B cell (primary cell): ENCODE measurements around the gene NSRP1. TPM values are rescaled to one million over a fixed set of nuclear protein-coding genes. Genes with fewer than 3 reads are reported as not detected.

Experiments
- ATAC-seq: fragments of 200-7000 bp; cut with Tn5 transposase; one replicate; pipeline ENCODE4 v1.10.0; 2021; ENCODE audit warnings: low read depth, mild to moderate bottlenecking, moderate number of reproducible peaks, moderate library complexity
- CTCF ChIA-PET: fragments of 350-600 bp; sonication (Branson Sonifier 250); formaldehyde crosslinking; loops from one replicate; lab custom pipeline; 2021; ENCODE audit warnings: antibody characterized with exemption, inconsistent platforms; lab: Charles Lee
- POLR2A ChIA-PET: fragments of 350-600 bp; sonication (Branson Sonifier 250); formaldehyde crosslinking; loops from one replicate; lab custom pipeline; 2021; ENCODE audit warnings: antibody characterized with exemption; lab: Charles Lee
- DNase-seq: peaks from one replicate; pipeline ENCODE4 v3.0.0; 2013
- H2AFZ ChIP-seq: 2 replicates; pipeline ENCODE4 v1.6.1; 2012; ENCODE audit warnings: mild to moderate bottlenecking, low read depth, low read length; ENCODE audit not compliant: insufficient read depth, poor library complexity, severe bottlenecking
- H3K27ac ChIP-seq, 2 donors: 1 replicate in 1 of 2; 2 replicates in 1 of 2; pipeline ENCODE4 v1.5.1; 2012 to 2013; ENCODE audit warnings: low read length in 2 of 2, mild to moderate bottlenecking in 2 of 2, moderate library complexity in 1 of 2
- H3K27me3 ChIP-seq, 4 experiments: fragments of 200-600 bp in 1 of 4; sonication (generic) in 1 of 4; replicated peaks in 1 of 4; 1 replicate in 2 of 4; 2 replicates in 2 of 4; pipeline versions ENCODE4 v1.6.1 to v1.7.0; 2013 to 2016; ENCODE audit warnings: low read length in 3 of 4, mild to moderate bottlenecking in 2 of 4, mixed read lengths in 1 of 4, moderate library complexity in 1 of 4; ENCODE audit not compliant: insufficient read depth in 4 of 4, control insufficient read depth in 3 of 4; ENCODE audit errors: control extremely low read depth in 1 of 4
- H3K36me3 ChIP-seq, 2 experiments: replicated peaks in 1 of 2; 1 replicate in 1 of 2; 2 replicates in 1 of 2; pipeline versions ENCODE4 v1.6.1 to v1.7.1; 2013; ENCODE audit warnings: low read length in 1 of 2; ENCODE audit not compliant: insufficient read depth in 2 of 2, control insufficient read depth in 1 of 2; ENCODE audit errors: control extremely low read depth in 1 of 2, extremely low read depth in 1 of 2
- H3K4me1 ChIP-seq, 2 donors: fragments of 200-600 bp in 1 of 2; sonication (generic) in 1 of 2; 1 replicate in 1 of 2; 2 replicates in 1 of 2; pipeline versions ENCODE4 v1.5.1 to v1.6.1; 2013 to 2017; ENCODE audit warnings: low read length in 2 of 2; ENCODE audit not compliant: control insufficient read depth in 2 of 2, insufficient read depth in 2 of 2
- H3K4me2 ChIP-seq: replicated peaks from 2 replicates; pipeline ENCODE3; 2012; ENCODE audit warnings: mild to moderate bottlenecking, low read depth, low read length; ENCODE audit not compliant: poor library complexity, severe bottlenecking
- H3K4me3 ChIP-seq, 5 experiments: fragments of 200-600 bp in 1 of 5; sonication (generic) in 1 of 5; 1 replicate in 3 of 5; 2 replicates in 2 of 5; pipeline versions ENCODE4 v1.5.1 to v1.7.0; 2011 to 2016; ENCODE audit warnings: low read length in 4 of 5, mild to moderate bottlenecking in 4 of 5, low read depth in 2 of 5, control low read depth in 1 of 5, moderate library complexity in 1 of 5; ENCODE audit not compliant: insufficient read depth in 1 of 5; ENCODE audit errors: control extremely low read depth in 1 of 5, extremely low read depth in 1 of 5
- H3K79me2 ChIP-seq: fragments of 200-600 bp; sonication (generic); one replicate; pipeline ENCODE4 v1.6.0; 2016; ENCODE audit warnings: low read length; ENCODE audit not compliant: control insufficient read depth, insufficient read depth
- H3K9ac ChIP-seq: fragments of 200-600 bp; sonication (generic); 2 replicates; pipeline ENCODE4 v1.6.1; 2017; ENCODE audit warnings: mild to moderate bottlenecking, low read length, moderate library complexity
- H3K9me3 ChIP-seq, 3 donors: one replicate each; pipeline versions ENCODE4 v1.6.1 to v1.7.1; 2013; ENCODE audit warnings: low read length in 2 of 3; ENCODE audit not compliant: control insufficient read depth in 2 of 3, insufficient read depth in 1 of 3; ENCODE audit errors: control extremely low read depth in 1 of 3
- H4K20me1 ChIP-seq: 2 replicates; pipeline ENCODE4 v1.6.0; 2012; ENCODE audit warnings: mild to moderate bottlenecking, low read length; ENCODE audit not compliant: insufficient read depth, control insufficient read depth, poor library complexity, severe bottlenecking
- H3K27ac Mint-ChIP-seq: one replicate; pipeline ENCODE4 v1.8.0; 2021; ENCODE audit warnings: mixed read lengths
- H3K27me3 Mint-ChIP-seq: one replicate; pipeline ENCODE4 v1.8.0; 2021; ENCODE audit warnings: mixed read lengths
- H3K4me1 Mint-ChIP-seq: one replicate; pipeline ENCODE4 v1.8.0; 2021; ENCODE audit warnings: mixed read lengths
- H3K4me3 Mint-ChIP-seq: one replicate; pipeline ENCODE4 v1.8.0; 2021; ENCODE audit warnings: mixed read lengths
- H3K9me3 Mint-ChIP-seq: one replicate; pipeline ENCODE4 v1.8.0; 2022; ENCODE audit warnings: mixed read lengths; ENCODE audit not compliant: insufficient read depth
- CTCF ChIP-seq: fragments of 200-600 bp; IDR thresholded peaks from one replicate; pipeline ENCODE4 v1.8.0; 2022; ENCODE audit warnings: antibody characterized with exemption, mild to moderate bottlenecking
- EZH2 ChIP-seq: IDR thresholded peaks from 2 replicates; pipeline ENCODE4 v1.6.1; 2012; ENCODE audit warnings: borderline replicate concordance, low read depth, mild to moderate bottlenecking, moderate library complexity, low read length; ENCODE audit not compliant: insufficient read depth, poor library complexity, severe bottlenecking
- WGBS: methylation state at CpG from one replicate; pipeline ENCODE4 v1.1.5; 2013; ENCODE audit warnings: missing lambda C conversion rate; ENCODE audit not compliant: insufficient coverage; 5-methylcytosine and 5-hydroxymethylcytosine counted together
- intact Hi-C: fragments of 100-400 bp; cut with micrococcal nuclease; formaldehyde crosslinking; loops from one replicate; pipeline ENCODE4 v1.10.0; 2022
- polyA plus RNA-seq: library from polyadenylated mRNA; depleted of rRNA; stranded (reverse); fragments of >200 nt; gene quantifications from 2 replicates; pipeline ENCODE4 v1.2.3, GENCODE V29; 2012
- total RNA-seq, 2 donors: library from RNA; stranded (reverse); fragments of 120-200 nt in 1 of 2; gene quantifications; 1 replicate in 1 of 2; 2 replicates in 1 of 2; pipeline versions ENCODE4 v1.2.3 to v1.2.4, GENCODE V29; 2013 to 2022

NSRP1 gene
- total and polyA plus RNA-seq, 2 donors (not counting 1 experiment from before 2014, with no cell fraction given) = 11.2 to 46.2 TPM

DNA sequence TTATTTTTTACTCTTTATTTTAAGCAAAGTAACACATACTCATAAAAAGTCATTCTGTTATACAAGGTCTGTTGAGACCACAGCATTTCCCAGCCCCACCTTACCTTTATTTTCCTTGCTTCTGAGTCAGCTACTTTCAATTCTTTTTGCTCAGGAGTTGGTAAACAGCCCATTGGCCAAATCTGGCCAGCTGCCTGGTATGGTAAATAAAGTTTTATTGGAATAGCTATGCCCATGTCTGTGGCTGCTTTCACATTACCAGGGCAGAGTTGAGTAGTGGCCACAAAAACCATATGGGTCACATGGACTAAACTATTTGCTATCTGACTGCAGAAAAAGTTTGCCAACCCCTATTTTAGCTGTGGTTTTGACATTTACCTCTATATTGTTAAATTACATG lies 3.4 kb upstream of the NSRP1 start:
- POLR2A ChIA-PET = no interaction called here
- Mint-ChIP-seq H3K4me3 (no peak overlapping the region), H3K27ac (no peak overlapping the region), H3K9me3 (no peaks in the 10 kb centered on the region), H3K4me1 (peaks cover 19% of the 10 kb centered on the region), H3K27me3 (peaks cover 3% of the 10 kb centered on the region)
- CTCF ChIA-PET = interaction anchor here (0.5 to 9.3 kb wide), 5 partner anchors 9 to 250 kb away, joined by 3 to 82 read pairs (median 3); no protein-coding TSS in a partner anchor
- peaks cover 8 to 10% of the 10 kb centered on the region in 2 donors for H3K4me1 ChIP-seq
- H3K36me3 ChIP-seq = no peaks in the 10 kb centered on the region
- H3K4me3 ChIP-seq = no peak overlapping the region
- ATAC-seq = no peak
- DNase-seq = no peak
- H4K20me1 ChIP-seq = no peaks in the 10 kb centered on the region
- no peak overlapping the region for H3K4me2 ChIP-seq
- H3K9ac ChIP-seq = no peak overlapping the region
- intact Hi-C loops = no loop called here
- H3K27ac ChIP-seq = no peak overlapping the region
- H3K9me3 ChIP-seq = no peaks in the 10 kb centered on the region
- H3K27me3 ChIP-seq = no peaks in the 10 kb centered on the region
- H2AFZ ChIP-seq = no peak overlapping the region
- TF ChIP-seq CTCF = no peak
- TF ChIP-seq EZH2 = no peak
- peaks cover 18% of the 10 kb centered on the region for H3K79me2 ChIP-seq

GRCh38 chr17:30116345-30116660 lies 313 bp upstream of the NSRP1 start:
- H3K4me2 ChIP-seq = peak overlapping the region; percentile 88
- Mint-ChIP-seq H3K4me1 (peaks cover 37% of the 10 kb centered on the region), H3K27me3 (no peaks in the 10 kb centered on the region), H3K9me3 (no peaks in the 10 kb centered on the region), H3K4me3 (peak overlapping the region; percentile 98), H3K27ac (peak overlapping the region; percentile 98)
- H3K9ac ChIP-seq = peak overlapping the region; percentile 100
- 1% methylated on average over 8 of the region's 10 CpGs for WGBS
- ATAC-seq = peak; percentile 25
- TF ChIP-seq CTCF (no peak), EZH2 (no peak)
- peak overlapping the region; percentile 99 for H3K27ac ChIP-seq
- CTCF ChIA-PET = interaction anchor here (9.3 kb wide), 1 partner anchor 12 kb away, joined by 82 read pairs; no protein-coding TSS in a partner anchor
- H3K27me3 ChIP-seq = no peaks in the 10 kb centered on the region
- peak overlapping the region; percentile 95 to 100 (median 99) for H3K4me3 ChIP-seq
- peaks cover 8 to 13% of the 10 kb centered on the region in 2 donors for H3K4me1 ChIP-seq
- POLR2A ChIA-PET = no interaction called here
- H3K79me2 ChIP-seq = peaks cover 47% of the 10 kb centered on the region
- no peaks in the 10 kb centered on the region for H4K20me1 ChIP-seq
- intact Hi-C loops = loop anchor here (1.0 to 5.0 kb wide), 3 partner anchors 12 to 528 kb away; partner anchors contain the start of genes GIT1 and GOSR1
- peak overlapping the region; percentile 98 for H2AFZ ChIP-seq
- no peak for DNase-seq
- H3K36me3 ChIP-seq = peaks cover 0 to 2% of the 10 kb centered on the region in 2 experiments
- no peaks in the 10 kb centered on the region for H3K9me3 ChIP-seq
